MCF 10A (cell line): ENCODE measurements around the gene TOX4. TPM values are rescaled to one million over a fixed set of nuclear protein-coding genes. Genes with fewer than 3 reads are reported as not detected.

ENCODE experiments used
- BruUV-seq: library from RNA; stranded (reverse); fragments of 400-500 nt; replicated peaks from 2 replicates; lab custom pipeline; 2021; lab: Mats Ljungman, UMichigan
- CTCF ChIA-PET: fragments of 300-600 bp; sonication (Branson Sonifier 250); formaldehyde crosslinking; extraction: SDS; loops from one replicate; lab custom pipeline; 2021; ENCODE audit warnings: antibody characterized with exemption, inconsistent platforms; lab: Yijun Ruan, JAX
- POLR2A ChIA-PET: fragments of 300-600, 350-650 bp; sonication (Branson Sonifier 250); formaldehyde crosslinking; extraction: SDS; loops from one replicate; lab custom pipeline; 2020; ENCODE audit warnings: antibody characterized with exemption, inconsistent platforms; lab: Yijun Ruan, JAX
- DNase-seq: peaks from one replicate; pipeline ENCODE4 v3.0.0-alpha.2; 2018; ENCODE audit not compliant: unreplicated experiment
- H3K27ac Mint-ChIP-seq: one replicate; pipeline ENCODE4 v1.8.0; 2022; ENCODE audit warnings: mild to moderate bottlenecking, low read depth, mixed read lengths; ENCODE audit not compliant: unreplicated experiment
- H3K27me3 Mint-ChIP-seq: one replicate; pipeline ENCODE4 v1.8.0; 2022; ENCODE audit warnings: mixed read lengths; ENCODE audit not compliant: insufficient read depth, unreplicated experiment
- H3K36me3 Mint-ChIP-seq: one replicate; pipeline ENCODE4 v1.8.0; 2022; ENCODE audit warnings: mild to moderate bottlenecking, moderate library complexity, mixed read lengths; ENCODE audit not compliant: insufficient read depth, unreplicated experiment
- H3K4me1 Mint-ChIP-seq: one replicate; pipeline ENCODE4 v1.8.0; 2022; ENCODE audit warnings: mixed read lengths; ENCODE audit not compliant: insufficient read depth, unreplicated experiment
- H3K4me3 Mint-ChIP-seq: one replicate; pipeline ENCODE4 v1.8.0; 2022; ENCODE audit warnings: mild to moderate bottlenecking, moderate library complexity, mixed read lengths; ENCODE audit not compliant: unreplicated experiment
- H3K9me3 Mint-ChIP-seq: one replicate; pipeline ENCODE4 v1.8.0; 2022; ENCODE audit warnings: mixed read lengths; ENCODE audit not compliant: unreplicated experiment
- CTCF ChIP-seq: fragments of 200-600 bp; IDR thresholded peaks from one replicate; pipeline ENCODE4 v1.8.0; 2022; ENCODE audit warnings: antibody characterized with exemption, mild to moderate bottlenecking; ENCODE audit not compliant: unreplicated experiment
- intact Hi-C: fragments of 100-400 bp; cut with micrococcal nuclease; formaldehyde crosslinking; loops from 2 replicates; pipeline ENCODE4 v1.14.1; 2022
- total RNA-seq: library from RNA; stranded (reverse); gene quantifications from 2 replicates; pipeline ENCODE4 v1.2.3, GENCODE V29; 2022

The TOX4 gene
- total RNA-seq, 1 experiment from 2014 or later = 84.1 TPM

GRCh38 chr14:21521501-21521900, 44.5 kb downstream of the TOX4 start:
- Mint-ChIP-seq H3K9me3 (no peaks in the 10 kb centered on the region), H3K36me3 (no peaks in the 10 kb centered on the region), H3K27ac (no peak overlapping the region), H3K4me3 (no peak overlapping the region), H3K4me1 (no peaks in the 10 kb centered on the region), H3K27me3 (peaks cover 34% of the 10 kb centered on the region)
- no TSS peak for BruUV-seq
- no peak for TF ChIP-seq CTCF
- ChIA-PET CTCF (interaction anchor here (1.5 to 1.9 kb wide), 2 partner anchors 23 to 228 kb away, joined by 4 to 5 read pairs; no protein-coding TSS in a partner anchor), POLR2A (no interaction called here)
- peak; percentile 13 for DNase-seq
- intact Hi-C loops = no loop called here

- Mint-ChIP-seq H3K4me3 (no peak overlapping the region), H3K27me3 (peaks cover 31% of the 10 kb centered on the region), H3K27ac (no peak overlapping the region), H3K36me3 (no peaks in the 10 kb centered on the region), H3K4me1 (no peaks in the 10 kb centered on the region), H3K9me3 (no peaks in the 10 kb centered on the region)
- no peak for DNase-seq
- CTCF ChIA-PET = interaction anchor here (0.8 to 1.9 kb wide), 3 partner anchors 22 to 34 kb away, joined by 3 to 5 read pairs (median 4); no protein-coding TSS in a partner anchor
- POLR2A ChIA-PET = no interaction called here
- BruUV-seq = no TSS peak
- intact Hi-C loops = no loop called here
- no peak for TF ChIP-seq CTCF
Observed at GRCh38 chr14:21523203-21523602, 46.2 kb downstream of the TOX4 start.

- no TSS peak for BruUV-seq
Observed at GRCh38 chr14:21524575-21525490, 47.8 kb downstream of the TOX4 start.

More at GRCh38 chr14:21524575-21525490, 47.8 kb downstream of the TOX4 start:
- peaks cover 22% of the 10 kb centered on the region for H3K27me3 Mint-ChIP-seq
- DNase-seq = no peak
- H3K4me1 Mint-ChIP-seq = no peaks in the 10 kb centered on the region
- H3K27ac Mint-ChIP-seq = no peak overlapping the region
- POLR2A ChIA-PET = interaction anchor here (2.2 kb wide), 1 partner anchor 14 kb away, joined by 12 read pairs; the partner anchor contains the start of gene METTL3
- TF ChIP-seq CTCF = no peak
- H3K4me3 Mint-ChIP-seq = peak overlapping the region; percentile 33
- H3K36me3 Mint-ChIP-seq = no peaks in the 10 kb centered on the region
- CTCF ChIA-PET = interaction anchor here (0.7 to 2.4 kb wide), 3 partner anchors 14 to 343 kb away, joined by 3 to 5 read pairs (median 3); partner anchors contain the start of gene METTL3
- intact Hi-C loops = no loop called here
- no peaks in the 10 kb centered on the region for H3K9me3 Mint-ChIP-seq
